Dedifferentiated amniotic fluid mesenchymal stem cell (primary cell): ENCODE results near the gene DRD4.
"Not testable (repeated sequence)": the region's sequence is repeated elsewhere in the genome, so short reads cannot be mapped to it uniquely, and the experiment has no call there.

ENCODE experiments used
- DNase-seq: peaks from one replicate; pipeline ENCODE4 v3.0.0-alpha.2; 2016; ENCODE audit errors: extremely low spot score

DRD4 gene

GRCh38 chr11:643849-644738 is 7.0 kb downstream of the DRD4 start:
- DNase-seq = no peak

GRCh38 chr11:645536-645935 is 8.5 kb downstream of the DRD4 start:
- DNase-seq = no peak

GRCh38 chr11:646214-646613 is 9.1 kb downstream of the DRD4 start:
- DNase-seq = no peak

GRCh38 chr11:647672-648158 is 10.6 kb downstream of the DRD4 start:
- DNase-seq = not testable (repeated sequence)

GRCh38 chr11:650482-650881 is 13.4 kb downstream of the DRD4 start:
- DNase-seq = no peak

- not testable (repeated sequence) for DNase-seq
Measured at GRCh38 chr11:653136-653535, 16.1 kb downstream of the DRD4 start.

- DNase-seq = no peak
Measured at GRCh38 chr11:653837-654236, 16.8 kb downstream of the DRD4 start.

- not testable (repeated sequence) for DNase-seq
Measured at GRCh38 chr11:654444-654843, 17.4 kb downstream of the DRD4 start.

GRCh38 chr11:655036-655726 is 18.1 kb downstream of the DRD4 start:
- no peak for DNase-seq

- DNase-seq = no peak
Measured at GRCh38 chr11:656426-656825, 19.4 kb downstream of the DRD4 start.

- no peak for DNase-seq
Measured at GRCh38 chr11:656866-657265, 19.8 kb downstream of the DRD4 start.

GRCh38 chr11:657691-658126 is 20.6 kb downstream of the DRD4 start:
- DNase-seq = no peak

- DNase-seq = no peak
Measured at GRCh38 chr11:659532-660085, 22.5 kb downstream of the DRD4 start.

GRCh38 chr11:660281-660680 is 23.2 kb downstream of the DRD4 start:
- no peak for DNase-seq

- DNase-seq = no peak
Measured at GRCh38 chr11:660681-661444, 23.8 kb downstream of the DRD4 start.

GRCh38 chr11:662689-663274 is 25.7 kb downstream of the DRD4 start:
- DNase-seq = no peak

GRCh38 chr11:665062-665703 is 28.1 kb downstream of the DRD4 start:
- peak; percentile 30 for DNase-seq

- DNase-seq = peak; percentile 46
Measured at GRCh38 chr11:665704-666281, 28.7 kb downstream of the DRD4 start.

GRCh38 chr11:673866-674265 is 36.8 kb downstream of the DRD4 start:
- no peak for DNase-seq

- no peak for DNase-seq
Measured at GRCh38 chr11:674406-674805, 37.3 kb downstream of the DRD4 start.

- DNase-seq = no peak
Measured at GRCh38 chr11:678297-678696, 41.2 kb downstream of the DRD4 start.
